Sciatic nerve (tissue), 1 donor: ENCODE measurements around the gene CYP2D6. TPM values are rescaled to one million over a fixed set of nuclear protein-coding genes. Genes with fewer than 3 reads are reported as not detected.

Experiments
- total RNA-seq: library from RNA; stranded (reverse); fragmentation: NEBNext Ultra II Directional; extraction: Animal tissue kit (Norgen Biotek cat#: 25700); gene quantifications from one replicate; pipeline ENCODE4 v1.2.1, GENCODE V29; 2021
- donor health status: DM: no; HTN: no; CAD: no.

Gene CYP2D6
- total RNA-seq, 1 donor from 2014 or later: 2.0 TPM

Other genes with a start within 250 kb of the CYP2D6 start
- gene SHISA8, start 215.7 kb downstream of the CYP2D6 start, total RNA-seq: 0.40 TPM
- gene TNFRSF13C, start 204.0 kb downstream of the CYP2D6 start, total RNA-seq: 1.2 TPM
- not detected for gene CENPM, start 183.7 kb downstream of the CYP2D6 start, total RNA-seq
- gene SEPTIN3, start 161.4 kb downstream of the CYP2D6 start, total RNA-seq: 35.5 TPM
- gene WBP2NL, start 132.0 kb downstream of the CYP2D6 start, total RNA-seq: 9.4 TPM
- 17.0 TPM for gene NAGA, start 60.0 kb downstream of the CYP2D6 start, total RNA-seq
- 12.8 TPM for gene PHETA2, start 56.6 kb downstream of the CYP2D6 start, total RNA-seq
- 53.3 TPM for gene SMDT1, start 51.1 kb downstream of the CYP2D6 start, total RNA-seq
- 31.9 TPM for gene NDUFA6, start 40.0 kb downstream of the CYP2D6 start, total RNA-seq
- gene TCF20, start 139.8 kb upstream of the CYP2D6 start, total RNA-seq: 46.1 TPM